ENCODE results near the gene P2RY6. TPM values are rescaled to one million over a fixed set of nuclear protein-coding genes. Genes with fewer than 3 reads are reported as not detected.

Gene P2RY6
- polyA plus RNA-seq, 1 donor (not counting 4 experiments of a cell fraction or from before 2014, with no cell fraction given): 0.04 TPM

DNA sequence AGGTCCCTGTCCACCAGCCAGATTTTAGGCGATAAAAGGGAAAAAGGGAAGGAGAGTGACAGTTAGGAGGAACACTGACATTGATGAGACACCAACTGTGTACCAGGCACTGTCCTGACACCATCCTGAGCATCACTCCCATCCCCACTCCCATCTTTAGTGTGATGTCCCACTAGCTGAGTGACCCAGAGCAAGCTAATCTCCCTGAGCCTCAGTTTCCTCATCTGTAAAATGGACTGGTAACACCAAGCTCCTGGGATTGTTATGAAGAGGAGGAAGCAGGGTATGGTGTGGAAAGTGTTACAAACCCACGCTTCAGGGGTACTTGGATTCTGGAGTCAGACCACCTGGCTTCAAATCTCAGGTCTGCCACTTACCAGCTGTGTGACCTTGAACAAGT, 8.5 kb upstream of the P2RY6 start:
- Histone ChIP-seq H3K4me3 (ENCODE audit: control insufficient read depth in 2 of 3, extremely low read depth in 1 of 3, insufficient read depth in 2 of 3, low read depth in 1 of 3, low read length in 3 of 3) (no peak overlapping the region), H4K20me1 (ENCODE audit: control insufficient read depth, extremely low read depth, insufficient read depth, low read length) (no peaks in the 10 kb centered on the region), H3K36me3 (ENCODE audit: control insufficient read depth in 2 of 2, extremely low read depth in 1 of 2, insufficient read depth in 2 of 2, low read length in 2 of 2) (no peaks in the 10 kb centered on the region), H2AFZ (ENCODE audit: control insufficient read depth, low read length) (no peak overlapping the region), H3K27ac (ENCODE audit: control insufficient read depth, insufficient read depth, low read length) (no peak overlapping the region), H3K27me3 (ENCODE audit: control insufficient read depth, extremely low read depth, insufficient read depth, low read length) (peaks cover 35% of the 10 kb centered on the region), H3K4me1 (ENCODE audit: control insufficient read depth, extremely low read depth, insufficient read depth, low read length) (no peaks in the 10 kb centered on the region), H3K9me3 (ENCODE audit: control insufficient read depth, low read depth, low read length) (no peaks in the 10 kb centered on the region), H3K9ac (ENCODE audit: control insufficient read depth, extremely low read depth, insufficient read depth, low read length) (no peak overlapping the region), H3K9me1 (ENCODE audit: control insufficient read depth, extremely low read depth, insufficient read depth, low read length) (no peaks in the 10 kb centered on the region), H3K79me2 (ENCODE audit: control insufficient read depth, insufficient read depth, low read length) (no peaks in the 10 kb centered on the region), H3K4me2 (ENCODE audit: control insufficient read depth, extremely low read depth, insufficient read depth, low read depth, low read length) (no peak overlapping the region)
- no peak for FAIRE-seq
- DNase-seq (ENCODE audit: low read depth, low spot score): no peak
- TF ChIP-seq EZH2 (IDR thresholded peaks at IDR 0.05; ENCODE audit: low read length): no peak
- TF ChIP-seq, protein P1, sequence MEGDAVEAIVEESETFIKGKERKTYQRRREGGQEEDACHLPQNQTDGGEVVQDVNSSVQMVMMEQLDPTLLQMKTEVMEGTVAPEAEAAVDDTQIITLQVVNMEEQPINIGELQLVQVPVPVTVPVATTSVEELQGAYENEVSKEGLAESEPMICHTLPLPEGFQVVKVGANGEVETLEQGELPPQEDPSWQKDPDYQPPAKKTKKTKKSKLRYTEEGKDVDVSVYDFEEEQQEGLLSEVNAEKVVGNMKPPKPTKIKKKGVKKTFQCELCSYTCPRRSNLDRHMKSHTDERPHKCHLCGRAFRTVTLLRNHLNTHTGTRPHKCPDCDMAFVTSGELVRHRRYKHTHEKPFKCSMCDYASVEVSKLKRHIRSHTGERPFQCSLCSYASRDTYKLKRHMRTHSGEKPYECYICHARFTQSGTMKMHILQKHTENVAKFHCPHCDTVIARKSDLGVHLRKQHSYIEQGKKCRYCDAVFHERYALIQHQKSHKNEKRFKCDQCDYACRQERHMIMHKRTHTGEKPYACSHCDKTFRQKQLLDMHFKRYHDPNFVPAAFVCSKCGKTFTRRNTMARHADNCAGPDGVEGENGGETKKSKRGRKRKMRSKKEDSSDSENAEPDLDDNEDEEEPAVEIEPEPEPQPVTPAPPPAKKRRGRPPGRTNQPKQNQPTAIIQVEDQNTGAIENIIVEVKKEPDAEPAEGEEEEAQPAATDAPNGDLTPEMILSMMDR (optimal IDR thresholded peaks at IDR 0.05 in 1 of 3, IDR thresholded peaks at IDR 0.05 in 1 of 3, conservative IDR thresholded peaks at IDR 0.05 in 1 of 3; ENCODE audit: extremely low read depth in 1 of 3, insufficient read depth in 2 of 3, low read length in 3 of 3): no peak
- dilution Hi-C loops (cut with MboI; ENCODE audit: extremely low pct_ligation_motif_present, low sequenced_read_pairs): no loop called here

DNA sequence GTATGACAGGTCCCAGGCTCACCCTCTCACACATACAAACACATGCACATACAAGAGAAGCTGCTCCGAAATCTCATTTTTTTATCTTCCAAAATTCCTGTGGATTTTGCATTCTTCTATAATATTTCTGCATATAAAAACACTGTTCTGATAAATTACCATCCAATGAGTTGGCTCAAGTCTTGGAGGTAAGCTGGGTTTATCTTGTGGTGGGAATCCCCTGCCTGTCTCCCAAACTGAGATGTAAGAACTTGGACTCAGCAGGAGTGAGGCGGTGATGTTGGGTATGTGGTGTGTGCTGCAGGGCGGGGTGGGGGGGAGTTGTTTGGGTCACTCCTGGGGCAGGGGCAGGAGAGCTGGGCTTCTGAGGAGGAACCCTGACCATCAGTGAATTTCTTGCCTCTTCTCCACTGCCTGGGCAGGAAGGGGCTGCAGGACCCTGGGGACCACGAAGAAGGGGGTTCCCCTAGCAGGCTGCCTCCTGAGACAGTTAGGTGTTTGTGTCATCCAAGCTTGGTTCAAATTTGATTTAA, 6.8 kb upstream of the P2RY6 start:
- dilution Hi-C loops (cut with MboI; ENCODE audit: extremely low pct_ligation_motif_present, low sequenced_read_pairs): no loop called here
- Histone ChIP-seq H4K20me1 (ENCODE audit: control insufficient read depth, extremely low read depth, insufficient read depth, low read length) (no peaks in the 10 kb centered on the region), H3K79me2 (ENCODE audit: control insufficient read depth, insufficient read depth, low read length) (no peaks in the 10 kb centered on the region), H3K27me3 (ENCODE audit: control insufficient read depth, extremely low read depth, insufficient read depth, low read length) (peaks cover 38% of the 10 kb centered on the region), H3K4me3 (ENCODE audit: control insufficient read depth in 2 of 3, extremely low read depth in 1 of 3, insufficient read depth in 2 of 3, low read depth in 1 of 3, low read length in 3 of 3) (no peak overlapping the region), H3K9me3 (ENCODE audit: control insufficient read depth, low read depth, low read length) (no peaks in the 10 kb centered on the region), H3K4me1 (ENCODE audit: control insufficient read depth, extremely low read depth, insufficient read depth, low read length) (peaks cover 13% of the 10 kb centered on the region), H3K36me3 (ENCODE audit: control insufficient read depth in 2 of 2, extremely low read depth in 1 of 2, insufficient read depth in 2 of 2, low read length in 2 of 2) (no peaks in the 10 kb centered on the region), H3K27ac (ENCODE audit: control insufficient read depth, insufficient read depth, low read length) (no peak overlapping the region), H3K9me1 (ENCODE audit: control insufficient read depth, extremely low read depth, insufficient read depth, low read length) (no peaks in the 10 kb centered on the region), H2AFZ (ENCODE audit: control insufficient read depth, low read length) (no peak overlapping the region), H3K4me2 (ENCODE audit: control insufficient read depth, extremely low read depth, insufficient read depth, low read depth, low read length) (no peak overlapping the region), H3K9ac (ENCODE audit: control insufficient read depth, extremely low read depth, insufficient read depth, low read length) (no peak overlapping the region)
- TF ChIP-seq, protein P1 (optimal IDR thresholded peaks at IDR 0.05 in 1 of 3, IDR thresholded peaks at IDR 0.05 in 1 of 3, conservative IDR thresholded peaks at IDR 0.05 in 1 of 3; ENCODE audit: extremely low read depth in 1 of 3, insufficient read depth in 2 of 3, low read length in 3 of 3): no peak
- no peak for TF ChIP-seq EZH2 (IDR thresholded peaks at IDR 0.05; ENCODE audit: low read length)
- no peak for DNase-seq (ENCODE audit: low read depth, low spot score)
- no peak for FAIRE-seq

Data from keratinocyte (primary cell).